HG03108 (cell line): ENCODE measurements around the gene BPIFB4.

ENCODE experiments used
- ATAC-seq: cut with Tn5 transposase; IDR thresholded peaks from one replicate; pipeline ENCODE4 v1.9.1; 2021; ENCODE audit warnings: moderate library complexity; ENCODE audit not compliant: unreplicated experiment

BPIFB4 gene

GRCh38 chr20:33160681-33161080 lies 81.2 kb downstream of the BPIFB4 start:
- ATAC-seq: no peak
